Bronchial epithelial cell (primary cell): ENCODE results near the gene PKNOX2. TPM values are rescaled to one million over a fixed set of nuclear protein-coding genes. Genes with fewer than 3 reads are reported as not detected.

Experiments used
- DNase-seq: peaks from one replicate; pipeline ENCODE4 v3.0.0-alpha.2; 2010; ENCODE audit warnings: low read depth
- FAIRE-seq: peaks from 2 replicates; lab custom pipeline; 2011; peaks lifted over from hg19 to GRCh38; lab: Jason Lieb, UNC
- H3K27me3 ChIP-seq: 2 replicates; pipeline ENCODE4 v1.5.1; 2011; ENCODE audit warnings: low read length; ENCODE audit not compliant: control insufficient read depth, insufficient read depth
- H3K36me3 ChIP-seq: 2 replicates; pipeline ENCODE4 v1.5.1; 2011; ENCODE audit warnings: low read length; ENCODE audit not compliant: control insufficient read depth, insufficient read depth
- H3K4me3 ChIP-seq: 2 replicates; pipeline ENCODE4 v1.5.1; 2011; ENCODE audit warnings: mild to moderate bottlenecking, low read depth, low read length, control low read depth
- total RNA-seq: library from RNA; depleted of rRNA; stranded (reverse); fragments of >200 nt; gene quantifications from 2 replicates; pipeline ENCODE4 v1.2.1, GENCODE V29; 2014
- TF ChIP-seq, protein P1 (sequence below): IDR thresholded peaks from 2 replicates; pipeline ENCODE4 v1.5.1; 2011; ENCODE audit warnings: mild to moderate bottlenecking, moderate library complexity, low read length, control low read depth, inconsistent platforms; ENCODE audit not compliant: insufficient read depth, severe bottlenecking

Gene PKNOX2
- total RNA-seq, 1 donor from 2014 or later = not detected

DNA sequence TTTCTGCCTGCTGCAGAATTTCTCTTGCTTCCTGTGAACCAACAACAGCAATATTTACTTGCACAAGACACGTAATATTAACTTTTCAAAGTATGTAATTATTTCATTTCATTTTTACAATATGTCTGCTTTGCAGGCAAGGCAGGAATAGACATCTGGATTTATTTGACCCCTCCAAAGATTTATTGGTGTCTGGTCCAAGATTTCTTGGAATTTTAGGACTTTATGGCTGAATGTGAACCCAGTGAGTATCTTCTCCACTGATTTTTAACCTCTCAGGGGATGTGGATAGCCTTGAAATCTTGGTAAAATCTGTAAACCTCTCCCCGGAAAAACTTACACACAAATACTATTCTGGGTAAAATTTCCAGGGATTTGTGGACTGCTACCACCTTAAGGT, 61.5 kb downstream of the PKNOX2 start:
- no peaks in the 10 kb centered on the region for H3K27me3 ChIP-seq
- TF ChIP-seq, protein P1, sequence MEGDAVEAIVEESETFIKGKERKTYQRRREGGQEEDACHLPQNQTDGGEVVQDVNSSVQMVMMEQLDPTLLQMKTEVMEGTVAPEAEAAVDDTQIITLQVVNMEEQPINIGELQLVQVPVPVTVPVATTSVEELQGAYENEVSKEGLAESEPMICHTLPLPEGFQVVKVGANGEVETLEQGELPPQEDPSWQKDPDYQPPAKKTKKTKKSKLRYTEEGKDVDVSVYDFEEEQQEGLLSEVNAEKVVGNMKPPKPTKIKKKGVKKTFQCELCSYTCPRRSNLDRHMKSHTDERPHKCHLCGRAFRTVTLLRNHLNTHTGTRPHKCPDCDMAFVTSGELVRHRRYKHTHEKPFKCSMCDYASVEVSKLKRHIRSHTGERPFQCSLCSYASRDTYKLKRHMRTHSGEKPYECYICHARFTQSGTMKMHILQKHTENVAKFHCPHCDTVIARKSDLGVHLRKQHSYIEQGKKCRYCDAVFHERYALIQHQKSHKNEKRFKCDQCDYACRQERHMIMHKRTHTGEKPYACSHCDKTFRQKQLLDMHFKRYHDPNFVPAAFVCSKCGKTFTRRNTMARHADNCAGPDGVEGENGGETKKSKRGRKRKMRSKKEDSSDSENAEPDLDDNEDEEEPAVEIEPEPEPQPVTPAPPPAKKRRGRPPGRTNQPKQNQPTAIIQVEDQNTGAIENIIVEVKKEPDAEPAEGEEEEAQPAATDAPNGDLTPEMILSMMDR = no peak
- no peak for FAIRE-seq

DNA sequence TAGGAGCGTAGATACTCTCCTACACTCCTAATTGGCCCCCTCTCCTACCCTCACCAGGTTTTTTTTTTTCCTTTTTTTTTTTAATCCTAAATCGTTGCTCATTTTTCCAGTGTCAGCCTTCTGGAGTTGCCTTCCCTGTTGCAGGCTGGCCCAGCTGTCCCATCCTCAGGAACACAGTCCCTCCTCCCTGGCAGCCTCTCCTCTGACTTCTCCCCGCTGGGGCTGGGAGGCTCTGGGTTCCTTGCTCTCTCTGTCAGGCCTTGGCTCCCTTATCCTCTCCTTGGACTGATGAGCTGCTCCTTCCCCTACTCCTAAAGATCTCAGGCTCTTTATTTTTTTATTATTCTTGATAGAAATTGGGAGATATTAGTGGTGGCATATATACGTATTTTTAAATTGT, 62.2 kb downstream of the PKNOX2 start:
- Histone ChIP-seq H3K4me3 (no peak overlapping the region), H3K36me3 (no peaks in the 10 kb centered on the region), H3K27me3 (no peaks in the 10 kb centered on the region)
- DNase-seq (no peak), FAIRE-seq (no peak)
- TF ChIP-seq, protein P1 = no peak

More for the DNA sequence above, 61.5 kb downstream of the PKNOX2 start:
- Histone ChIP-seq H3K4me3 (no peak overlapping the region), H3K36me3 (no peaks in the 10 kb centered on the region)
- DNase-seq = no peak

DNA sequence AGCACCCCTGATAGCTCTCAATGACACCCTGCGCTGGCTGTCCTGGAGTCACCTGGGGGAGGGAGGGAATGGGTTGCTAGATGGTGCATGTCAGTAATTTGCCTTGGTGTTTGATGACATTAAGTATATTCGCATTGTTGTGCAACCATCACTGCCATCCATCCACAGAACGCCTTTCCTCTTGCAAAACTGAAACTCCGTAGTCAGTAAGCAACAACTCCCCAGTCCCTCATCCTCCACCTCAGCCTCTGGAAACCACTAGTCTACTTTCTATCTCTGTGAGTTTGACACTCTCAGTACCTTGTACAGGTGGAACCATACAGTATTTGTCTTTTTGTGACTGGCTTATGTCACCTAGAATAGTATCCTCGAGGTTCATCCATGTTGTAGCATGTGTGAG, 62.6 kb downstream of the PKNOX2 start:
- no peak overlapping the region for H3K4me3 ChIP-seq
- H3K27me3 ChIP-seq = no peaks in the 10 kb centered on the region
- no peak for DNase-seq
- peak; percentile 18 for FAIRE-seq
- no peaks in the 10 kb centered on the region for H3K36me3 ChIP-seq
- TF ChIP-seq, protein P1 = no peak

DNA sequence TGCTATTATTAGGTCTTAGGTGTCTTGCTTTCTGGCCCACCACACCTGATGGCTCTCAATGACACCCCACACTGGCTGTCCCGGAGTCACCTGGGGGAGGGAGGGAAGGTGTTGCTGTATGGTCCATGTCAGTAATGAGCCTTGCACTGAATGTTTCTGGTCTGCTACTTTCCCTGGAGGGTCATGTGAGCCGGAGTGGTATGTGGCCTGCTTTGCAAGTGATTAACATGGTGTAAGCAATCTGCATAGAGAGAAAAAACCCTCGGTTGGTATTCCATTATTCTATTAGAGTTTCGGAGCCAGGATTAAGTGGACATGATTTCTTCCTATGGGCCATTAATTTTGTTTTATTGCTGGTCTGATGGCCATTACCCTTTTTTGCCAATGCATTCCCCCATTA, 63.9 kb downstream of the PKNOX2 start:
- TF ChIP-seq, protein P1 = no peak
- DNase-seq = no peak
- Histone ChIP-seq H3K4me3 (no peak overlapping the region), H3K36me3 (no peaks in the 10 kb centered on the region), H3K27me3 (no peaks in the 10 kb centered on the region)
- no peak for FAIRE-seq

DNA sequence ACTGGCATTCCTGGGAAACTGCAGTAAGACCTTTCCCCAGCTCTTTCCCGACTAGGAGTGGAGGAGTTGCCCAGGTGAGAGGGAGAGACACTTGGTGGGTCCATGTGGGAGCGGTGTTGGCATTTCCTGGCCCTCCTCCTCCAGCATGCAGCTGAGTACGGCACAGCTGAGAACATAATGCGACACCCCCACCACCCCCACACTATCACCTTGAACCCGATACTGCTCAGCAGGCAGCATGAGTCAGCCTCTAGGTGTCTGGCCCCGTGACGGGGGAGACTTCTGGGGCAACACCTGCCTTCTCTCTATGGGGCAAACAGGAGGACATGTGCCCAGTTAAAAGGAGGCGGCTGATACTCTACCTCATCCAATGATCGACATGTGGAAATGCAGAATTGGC, 64.4 kb downstream of the PKNOX2 start:
- H3K27me3 ChIP-seq = no peaks in the 10 kb centered on the region
- no peak for FAIRE-seq

DNA sequence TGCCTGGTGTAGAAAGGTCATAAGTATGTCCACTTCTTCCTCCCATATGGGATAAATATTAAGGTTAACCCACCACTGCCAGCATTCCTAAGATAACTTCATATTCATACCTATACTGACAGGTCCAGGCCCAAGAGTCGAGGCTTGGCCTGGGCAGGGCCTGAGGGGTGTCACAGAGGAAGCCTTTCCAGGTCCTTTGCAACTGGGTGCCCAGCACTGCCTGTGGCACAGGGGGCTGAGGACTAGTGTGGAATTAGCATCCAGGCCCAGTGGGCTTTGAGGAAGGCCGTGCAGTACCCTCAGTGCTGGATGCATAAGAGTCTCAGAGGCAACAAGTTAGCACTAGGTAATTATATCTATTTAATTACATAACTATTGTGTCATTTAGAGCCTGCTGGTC, 65.4 kb downstream of the PKNOX2 start:
- DNase-seq (no peak), FAIRE-seq (no peak)
- H3K36me3 ChIP-seq = no peaks in the 10 kb centered on the region
- TF ChIP-seq, protein P1 = no peak
- no peak overlapping the region for H3K4me3 ChIP-seq
- H3K27me3 ChIP-seq = no peaks in the 10 kb centered on the region

More for the DNA sequence above, 64.4 kb downstream of the PKNOX2 start:
- no peak for DNase-seq
- TF ChIP-seq, protein P1 = no peak
- Histone ChIP-seq H3K36me3 (no peaks in the 10 kb centered on the region), H3K4me3 (no peak overlapping the region)
